Neuronal stem cell (in vitro differentiated cells): ENCODE results near the gene PTPRJ.
A peak's percentile ranks its signal among the peaks of the same experiment; 100 is the strongest.
"Not testable (repeated sequence)": the region's sequence is repeated elsewhere in the genome, so short reads cannot be mapped to it uniquely, and the experiment has no call there.

Experiments used
- DNase-seq: peaks from one replicate; pipeline ENCODE4 v3.0.0-alpha.2; 2013; ENCODE audit warnings: low spot score
- H2AFZ ChIP-seq: one replicate; pipeline ENCODE4 v1.6.1; 2013; ENCODE audit warnings: mild to moderate bottlenecking, low read length, inconsistent platforms
- H2AK5ac ChIP-seq: 2 replicates; pipeline ENCODE4 v1.6.1; 2013; ENCODE audit warnings: low read depth, mild to moderate bottlenecking, inconsistent platforms, low read length, moderate library complexity, mixed read lengths
- H2BK120ac ChIP-seq: 2 replicates; pipeline ENCODE4 v1.6.1; 2013; ENCODE audit warnings: low read depth, mild to moderate bottlenecking, inconsistent platforms, low read length, moderate library complexity, mixed read lengths
- H2BK12ac ChIP-seq: one replicate; pipeline ENCODE4 v1.6.1; 2013; ENCODE audit warnings: low read length, inconsistent platforms
- H2BK15ac ChIP-seq: 2 replicates; pipeline ENCODE4 v1.6.1; 2013; ENCODE audit warnings: mild to moderate bottlenecking, low read length, inconsistent platforms, mixed read lengths
- H2BK5ac ChIP-seq: one replicate; pipeline ENCODE4 v1.6.1; 2013; ENCODE audit warnings: inconsistent platforms, mild to moderate bottlenecking, low read length, moderate library complexity
- H3K14ac ChIP-seq: one replicate; pipeline ENCODE4 v1.6.1; 2013; ENCODE audit warnings: low read length, inconsistent platforms
- H3K18ac ChIP-seq: 2 replicates; pipeline ENCODE4 v1.6.1; 2013; ENCODE audit warnings: low read length, inconsistent platforms
- H3K23ac ChIP-seq: 2 replicates; pipeline ENCODE4 v1.6.1; 2013; ENCODE audit warnings: low read depth, mild to moderate bottlenecking, mixed read lengths, low read length, inconsistent platforms; ENCODE audit not compliant: poor library complexity
- H3K27ac ChIP-seq: replicated peaks from 3 replicates; pipeline ENCODE4 v1.5.1; 2013; ENCODE audit warnings: low read length, inconsistent platforms
- H3K27me3 ChIP-seq, 3 experiments: 2 replicates each; pipeline ENCODE4 v1.6.1; 2013; ENCODE audit warnings: low read length in 3 of 3, mild to moderate bottlenecking in 2 of 3, inconsistent platforms in 1 of 3, low read depth in 1 of 3, mixed read lengths in 1 of 3, moderate library complexity in 1 of 3; ENCODE audit not compliant: control insufficient read depth in 3 of 3, insufficient read depth in 3 of 3
- H3K36me3 ChIP-seq, 2 donors: replicated peaks in 1 of 2; 2 replicates each; pipeline ENCODE4 v1.6.1; 2013; ENCODE audit warnings: low read length in 2 of 2; ENCODE audit not compliant: control insufficient read depth in 2 of 2, insufficient read depth in 2 of 2
- H3K4ac ChIP-seq: 2 replicates; pipeline ENCODE4 v1.6.1; 2013; ENCODE audit warnings: inconsistent platforms, mild to moderate bottlenecking, low read length, moderate library complexity
- H3K4me1 ChIP-seq, 2 donors: 1 replicate in 1 of 2; 2 replicates in 1 of 2; pipeline ENCODE4 v1.6.1; 2013; ENCODE audit warnings: low read length in 2 of 2, low read depth in 1 of 2; ENCODE audit not compliant: control insufficient read depth in 2 of 2, insufficient read depth in 1 of 2
- H3K4me2 ChIP-seq: one replicate; pipeline ENCODE4 v1.6.1; 2013; ENCODE audit warnings: mild to moderate bottlenecking, low read length, inconsistent platforms; ENCODE audit not compliant: insufficient read depth, poor library complexity, severe bottlenecking
- H3K4me3 ChIP-seq, 2 donors: 2 replicates each; pipeline ENCODE4 v1.5.1; 2013; ENCODE audit warnings: low read length in 2 of 2, mild to moderate bottlenecking in 2 of 2, inconsistent platforms in 1 of 2, moderate library complexity in 1 of 2
- H3K79me1 ChIP-seq: one replicate; pipeline ENCODE4 v1.6.1; 2013; ENCODE audit warnings: low read depth, mild to moderate bottlenecking, inconsistent platforms, low read length, moderate library complexity
- H3K9ac ChIP-seq: one replicate; pipeline ENCODE4 v1.6.1; 2013; ENCODE audit warnings: mild to moderate bottlenecking, low read depth, low read length, inconsistent platforms; ENCODE audit not compliant: poor library complexity
- H3K9me3 ChIP-seq, 2 donors: replicated peaks in 1 of 2; 2 replicates each; pipeline versions ENCODE3 to v1.6.1; 2013; ENCODE audit warnings: low read length in 2 of 2, mild to moderate bottlenecking in 2 of 2, inconsistent platforms in 1 of 2, low read depth in 1 of 2, mixed read lengths in 1 of 2, moderate library complexity in 1 of 2; ENCODE audit not compliant: control insufficient read depth in 2 of 2, insufficient read depth in 1 of 2
- H4K8ac ChIP-seq: one replicate; pipeline ENCODE4 v1.6.1; 2013; ENCODE audit warnings: low read depth, mild to moderate bottlenecking, inconsistent platforms, low read length, moderate library complexity
- H4K91ac ChIP-seq: one replicate; pipeline ENCODE4 v1.6.1; 2013; ENCODE audit warnings: low read length, low read depth, mild to moderate bottlenecking, inconsistent platforms; ENCODE audit not compliant: poor library complexity
- WGBS, 2 donors: extraction: QIAGEN DNeasy Blood & Tissue Kit; methylation state at CpG; one replicate each; pipeline ENCODE4 v1.1.7; 2013; ENCODE audit warnings: missing lambda C conversion rate in 2 of 2, mixed read lengths in 1 of 2; ENCODE audit not compliant: insufficient read length in 2 of 2, insufficient replicate concordance in 1 of 2; ENCODE audit errors: extremely low coverage in 2 of 2; 5-methylcytosine and 5-hydroxymethylcytosine counted together

Gene PTPRJ

GRCh38 chr11:48019217-48019584 lies 38.8 kb downstream of the PTPRJ start:
- peak overlapping the region; percentile 41 for H3K4me2 ChIP-seq
- H3K27me3 ChIP-seq = no peaks in the 10 kb centered on the region
- H3K23ac ChIP-seq = no peak overlapping the region
- H3K18ac ChIP-seq = peak overlapping the region; percentile 98
- H2AFZ ChIP-seq = peak overlapping the region; percentile 81
- H3K4me1 ChIP-seq = peaks cover 19 to 33% of the 10 kb centered on the region in 2 donors
- H3K79me1 ChIP-seq = no peaks in the 10 kb centered on the region
- peak overlapping the region; percentile 54 for H4K91ac ChIP-seq
- peak overlapping the region; percentile 82 for H2BK12ac ChIP-seq
- H2BK120ac ChIP-seq = peak overlapping the region; percentile 84
- peak overlapping the region; percentile 93 for H2BK5ac ChIP-seq
- peak overlapping the region; percentile 84 for H3K9ac ChIP-seq
- H3K14ac ChIP-seq = peak overlapping the region; percentile 91
- H3K9me3 ChIP-seq = no peaks in the 10 kb centered on the region
- H3K4me3 ChIP-seq = peak overlapping the region in 1 of 2 donors; percentile 28
- peak overlapping the region; percentile 39 for H2BK15ac ChIP-seq
- peak overlapping the region; percentile 93 for H3K27ac ChIP-seq
- DNase-seq = peak; percentile 30
- H4K8ac ChIP-seq = no peak overlapping the region
- no peaks in the 10 kb centered on the region for H3K36me3 ChIP-seq
- WGBS, 2 donors = no CpG with 5 or more reads among the region's 6 CpGs
- H2AK5ac ChIP-seq = peak overlapping the region; percentile 93
- no peak overlapping the region for H3K4ac ChIP-seq

- H2AFZ ChIP-seq = peak overlapping the region; percentile 81
- H2BK5ac ChIP-seq = no peak overlapping the region
- no peak overlapping the region for H4K91ac ChIP-seq
- H3K9me3 ChIP-seq = no peaks in the 10 kb centered on the region
- no peak overlapping the region for H2BK12ac ChIP-seq
- H3K9ac ChIP-seq = no peak overlapping the region
- no peaks in the 10 kb centered on the region for H3K36me3 ChIP-seq
- H3K4me1 ChIP-seq = peaks cover 19 to 33% of the 10 kb centered on the region in 2 donors
- H3K14ac ChIP-seq = no peak overlapping the region
- H3K27ac ChIP-seq = peak overlapping the region; percentile 93
- DNase-seq = no peak
- no peak overlapping the region for H3K23ac ChIP-seq
- no peak overlapping the region for H2BK15ac ChIP-seq
- H3K4me2 ChIP-seq = peak overlapping the region; percentile 41
- H3K27me3 ChIP-seq = no peaks in the 10 kb centered on the region
- H4K8ac ChIP-seq = no peak overlapping the region
- H3K4ac ChIP-seq = no peak overlapping the region
- H3K4me3 ChIP-seq = no peak overlapping the region
- H3K79me1 ChIP-seq = no peaks in the 10 kb centered on the region
- no peak overlapping the region for H2AK5ac ChIP-seq
- H3K18ac ChIP-seq = peak overlapping the region; percentile 78
- 100% methylated on average over 1 to 2 of the region's 8 CpGs for WGBS, 2 donors
- peak overlapping the region; percentile 84 for H2BK120ac ChIP-seq
Observed at GRCh38 chr11:48019595-48019994, 39.2 kb downstream of the PTPRJ start.

- H3K14ac ChIP-seq = no peak overlapping the region
- peak overlapping the region; percentile 3 for H2AK5ac ChIP-seq
- H2BK120ac ChIP-seq = no peak overlapping the region
- H3K9ac ChIP-seq = no peak overlapping the region
- no peak for DNase-seq
- H2AFZ ChIP-seq = no peak overlapping the region
- no peaks in the 10 kb centered on the region for H3K27me3 ChIP-seq
- no peak overlapping the region for H4K8ac ChIP-seq
- H3K4me2 ChIP-seq = no peak overlapping the region
- WGBS, 2 donors = 100% methylated on average over 3 of the region's 17 CpGs; no CpG with 5 or more reads in 1 of the 2 donors
- H2BK12ac ChIP-seq = no peak overlapping the region
- H3K36me3 ChIP-seq = no peaks in the 10 kb centered on the region
- no peak overlapping the region for H3K4me3 ChIP-seq
- no peaks in the 10 kb centered on the region for H3K9me3 ChIP-seq
- H3K4me1 ChIP-seq = peaks cover 19 to 33% of the 10 kb centered on the region in 2 donors
- no peak overlapping the region for H3K23ac ChIP-seq
- H4K91ac ChIP-seq = no peak overlapping the region
- no peak overlapping the region for H3K27ac ChIP-seq
- H2BK15ac ChIP-seq = no peak overlapping the region
- H3K18ac ChIP-seq = no peak overlapping the region
- no peak overlapping the region for H2BK5ac ChIP-seq
- no peaks in the 10 kb centered on the region for H3K79me1 ChIP-seq
- no peak overlapping the region for H3K4ac ChIP-seq
Observed at GRCh38 chr11:48020092-48020755, 39.9 kb downstream of the PTPRJ start.

- not testable (repeated sequence) for H2BK15ac ChIP-seq, H2AK5ac ChIP-seq, H2BK5ac ChIP-seq, H3K27ac ChIP-seq, H2BK120ac ChIP-seq, H3K27me3 ChIP-seq, H3K4me2 ChIP-seq, H2AFZ ChIP-seq, H2BK12ac ChIP-seq, H3K4ac ChIP-seq, H3K4me3 ChIP-seq, H3K36me3 ChIP-seq, H3K14ac ChIP-seq, DNase-seq, H4K91ac ChIP-seq, H3K18ac ChIP-seq, H3K9me3 ChIP-seq, H4K8ac ChIP-seq, H3K23ac ChIP-seq, H3K9ac ChIP-seq, H3K79me1 ChIP-seq
- no CpG with 5 or more reads among the region's 10 CpGs for WGBS, 2 donors
- H3K4me1 ChIP-seq = peaks cover 22 to 32% of the 10 kb centered on the region in 2 donors
Observed at GRCh38 chr11:48021201-48021820, 41.0 kb downstream of the PTPRJ start.
